Adrenal gland (tissue), 5 donors: ENCODE results near the gene CPS1.

Experiments used
- CTCF ChIP-seq, 6 experiments: fragments of 450-650 bp in 4 of 6; fragments of 200-600 bp in 2 of 6; sonication (generic) in 1 of 6; IDR thresholded peaks; 1 replicate in 5 of 6; 2 replicates in 1 of 6; pipeline versions ENCODE4 v1.5.1 to v1.8.0; 2016 to 2021; ENCODE audit warnings: antibody characterized with exemption in 6 of 6, mild to moderate bottlenecking in 2 of 6, moderate library complexity in 1 of 6
- POLR2A ChIP-seq, 2 donors: fragments of 450-650 bp; IDR thresholded peaks; one replicate each; pipeline ENCODE4 v1.6.1; 2017; ENCODE audit warnings: antibody characterized with exemption in 2 of 2, mild to moderate bottlenecking in 2 of 2, moderate library complexity in 1 of 2
- donor health status: DM: no; HTN: no; CAD: no.

GRCh38 chr2:210642333-210642732, 85.9 kb downstream of the CPS1 start:
- TF ChIP-seq CTCF (IDR thresholded peaks at IDR 0.05) (no peak), POLR2A (IDR thresholded peaks at IDR 0.05) (no peak)
